GM21825 (cell line): Measurements from ENCODE around the gene ANKS1A.
"Not testable (repeated sequence)": the region's sequence is repeated elsewhere in the genome, so short reads cannot be mapped to it uniquely, and the experiment has no call there.

Experiments used
- ATAC-seq: cut with Tn5 transposase; IDR thresholded peaks from one replicate; pipeline ENCODE4 v1.9.1; 2021; ENCODE audit warnings: mild to moderate bottlenecking, moderate library complexity; ENCODE audit not compliant: unreplicated experiment

The ANKS1A gene

GRCh38 chr6:34885837-34886236, 3.2 kb upstream of the ANKS1A start:
- ATAC-seq: not testable (repeated sequence)

GRCh38 chr6:34887753-34888513, 1.1 kb upstream of the ANKS1A start, which contains the start of gene TAF11:
Gene TAF11, minus strand, starts transcription at chr6:34888042. Its CDS starts 85 bp downstream, at chr6:34887957.
- ATAC-seq: peak; percentile 79

- no peak for ATAC-seq
These were observed 570 bp upstream of the ANKS1A start for GRCh38 chr6:34888514-34888856.

- ATAC-seq: no peak
These were observed 1.5 kb downstream of the ANKS1A start for GRCh38 chr6:34890533-34890925.

GRCh38 chr6:34891296-34891695, 2.2 kb downstream of the ANKS1A start:
- no peak for ATAC-seq

- ATAC-seq: no peak
These were observed 5.6 kb downstream of the ANKS1A start for GRCh38 chr6:34894693-34895092.

- ATAC-seq: no peak
These were observed 8.1 kb downstream of the ANKS1A start for GRCh38 chr6:34897130-34897529.

- no peak for ATAC-seq
These were observed 8.7 kb downstream of the ANKS1A start for GRCh38 chr6:34897716-34898115.

- ATAC-seq: not testable (repeated sequence)
These were observed 10.7 kb downstream of the ANKS1A start for GRCh38 chr6:34899748-34900147.

- no peak for ATAC-seq
These were observed 11.4 kb downstream of the ANKS1A start for GRCh38 chr6:34900321-34901031.

- no peak for ATAC-seq
These were observed 12.9 kb downstream of the ANKS1A start for GRCh38 chr6:34901930-34902329.

- ATAC-seq: no peak
These were observed 16.0 kb downstream of the ANKS1A start for GRCh38 chr6:34904990-34905613.

- ATAC-seq: no peak
These were observed 17.8 kb downstream of the ANKS1A start for GRCh38 chr6:34906826-34907225.

- no peak for ATAC-seq
These were observed 19.1 kb downstream of the ANKS1A start for GRCh38 chr6:34908194-34908593.

GRCh38 chr6:34909320-34909883, 20.3 kb downstream of the ANKS1A start:
- no peak for ATAC-seq

GRCh38 chr6:34911822-34912221, 22.8 kb downstream of the ANKS1A start:
- ATAC-seq: no peak

- ATAC-seq: peak; percentile 77
These were observed 23.8 kb downstream of the ANKS1A start for GRCh38 chr6:34912715-34913464.

GRCh38 chr6:34914358-34914757, 25.3 kb downstream of the ANKS1A start:
- no peak for ATAC-seq

- ATAC-seq: no peak
These were observed 27.4 kb downstream of the ANKS1A start for GRCh38 chr6:34916348-34916967.

GRCh38 chr6:34917626-34918285, 28.7 kb downstream of the ANKS1A start:
- ATAC-seq: no peak
